Nephron progenitor cell (in vitro differentiated cells): ENCODE results near the gene RHBDL1.

ENCODE experiments used
- DNase-seq: peaks from one replicate; pipeline ENCODE4 v3.0.0; 2021
- H3K27ac Mint-ChIP-seq: 2 replicates; pipeline ENCODE4 v1.8.0; 2021; ENCODE audit warnings: mild to moderate bottlenecking, moderate library complexity, mixed read lengths
- H3K27me3 Mint-ChIP-seq: 2 replicates; pipeline ENCODE4 v1.8.0; 2021; ENCODE audit warnings: mild to moderate bottlenecking, low read depth, mixed read lengths; ENCODE audit not compliant: poor library complexity
- H3K36me3 Mint-ChIP-seq: 2 replicates; pipeline ENCODE4 v1.8.0; 2021; ENCODE audit warnings: low read depth, mixed read lengths
- H3K4me1 Mint-ChIP-seq: 2 replicates; pipeline ENCODE4 v1.8.0; 2021; ENCODE audit warnings: mixed read lengths
- H3K4me3 Mint-ChIP-seq: 2 replicates; pipeline ENCODE4 v1.8.0; 2021; ENCODE audit warnings: mild to moderate bottlenecking, moderate library complexity, mixed read lengths
- H3K9me3 Mint-ChIP-seq: 2 replicates; pipeline ENCODE4 v1.8.0; 2021; ENCODE audit warnings: mild to moderate bottlenecking, moderate library complexity, mixed read lengths
- TF ChIP-seq, protein P1 (sequence below): fragments of 200-600 bp; sonication (generic); IDR thresholded peaks from 2 replicates; pipeline ENCODE4 v1.5.0; 2021; ENCODE audit warnings: antibody characterized with exemption

The RHBDL1 gene

DNA sequence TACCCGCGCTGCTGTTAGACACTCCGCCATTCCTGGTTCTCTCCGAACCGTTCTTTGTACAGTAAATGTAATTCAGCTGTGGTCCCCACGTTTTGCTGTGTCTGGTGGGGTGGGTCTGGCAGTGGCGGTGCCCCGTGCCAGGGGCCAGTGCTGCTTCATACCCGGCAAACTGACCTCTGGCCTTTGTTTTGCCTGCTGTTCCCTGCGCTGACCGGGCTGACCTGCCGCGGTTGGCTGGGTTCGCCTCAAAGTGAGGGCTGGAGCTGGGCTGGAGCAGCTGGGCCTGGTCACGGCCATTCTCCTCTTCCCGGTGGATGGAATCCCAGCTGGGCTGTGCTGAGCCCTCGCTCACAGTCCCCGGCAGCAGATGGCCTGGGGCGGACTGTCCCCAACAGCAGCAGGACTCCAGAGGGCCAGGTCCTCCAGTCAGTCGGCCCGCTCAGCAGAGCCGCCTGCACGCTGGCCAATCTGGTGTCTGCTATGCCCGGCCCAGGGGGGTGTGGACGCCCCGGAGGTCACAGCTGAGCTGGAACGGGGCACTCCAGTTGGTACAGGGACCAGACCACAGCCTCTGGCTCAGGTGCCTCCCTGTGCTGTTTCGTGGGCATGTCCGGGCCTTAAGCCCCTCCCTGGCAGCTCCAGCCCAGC is 46.2 kb upstream of the RHBDL1 start:
- TF ChIP-seq, protein P1, sequence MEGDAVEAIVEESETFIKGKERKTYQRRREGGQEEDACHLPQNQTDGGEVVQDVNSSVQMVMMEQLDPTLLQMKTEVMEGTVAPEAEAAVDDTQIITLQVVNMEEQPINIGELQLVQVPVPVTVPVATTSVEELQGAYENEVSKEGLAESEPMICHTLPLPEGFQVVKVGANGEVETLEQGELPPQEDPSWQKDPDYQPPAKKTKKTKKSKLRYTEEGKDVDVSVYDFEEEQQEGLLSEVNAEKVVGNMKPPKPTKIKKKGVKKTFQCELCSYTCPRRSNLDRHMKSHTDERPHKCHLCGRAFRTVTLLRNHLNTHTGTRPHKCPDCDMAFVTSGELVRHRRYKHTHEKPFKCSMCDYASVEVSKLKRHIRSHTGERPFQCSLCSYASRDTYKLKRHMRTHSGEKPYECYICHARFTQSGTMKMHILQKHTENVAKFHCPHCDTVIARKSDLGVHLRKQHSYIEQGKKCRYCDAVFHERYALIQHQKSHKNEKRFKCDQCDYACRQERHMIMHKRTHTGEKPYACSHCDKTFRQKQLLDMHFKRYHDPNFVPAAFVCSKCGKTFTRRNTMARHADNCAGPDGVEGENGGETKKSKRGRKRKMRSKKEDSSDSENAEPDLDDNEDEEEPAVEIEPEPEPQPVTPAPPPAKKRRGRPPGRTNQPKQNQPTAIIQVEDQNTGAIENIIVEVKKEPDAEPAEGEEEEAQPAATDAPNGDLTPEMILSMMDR = no peak
- Mint-ChIP-seq H3K27me3 (peaks cover 3% of the 10 kb centered on the region), H3K4me1 (peaks cover 56% of the 10 kb centered on the region), H3K36me3 (peaks cover 11% of the 10 kb centered on the region), H3K9me3 (no peaks in the 10 kb centered on the region), H3K27ac (peak overlapping the region; percentile 99), H3K4me3 (peak overlapping the region; percentile 79)
- DNase-seq = peak; percentile 71

DNA sequence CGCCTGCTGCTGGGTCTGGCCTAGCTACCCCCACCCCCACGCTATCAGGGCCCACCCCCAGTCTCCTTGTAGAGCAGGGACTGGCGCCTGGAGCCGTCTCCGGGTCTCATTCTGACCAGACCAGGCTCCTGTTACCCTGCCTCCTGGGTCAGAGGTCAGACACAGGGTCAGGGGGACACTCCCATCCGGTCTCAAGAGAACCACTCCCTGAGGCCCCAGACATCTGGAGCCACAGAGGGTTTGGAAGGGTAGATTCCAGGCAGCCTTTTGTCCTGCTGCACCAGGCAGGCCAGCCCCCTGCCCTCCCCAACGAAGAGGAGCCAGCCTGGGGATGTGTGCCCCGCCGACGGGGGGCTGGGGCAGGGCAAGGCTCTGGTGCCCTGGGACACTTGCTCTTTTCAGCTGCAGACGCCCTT is 45.6 kb upstream of the RHBDL1 start:
- TF ChIP-seq, protein P1 = no peak
- Mint-ChIP-seq H3K9me3 (no peaks in the 10 kb centered on the region), H3K36me3 (peaks cover 11% of the 10 kb centered on the region), H3K4me3 (peak overlapping the region; percentile 72), H3K27ac (peak overlapping the region; percentile 99), H3K4me1 (peaks cover 56% of the 10 kb centered on the region), H3K27me3 (peaks cover 3% of the 10 kb centered on the region)
- DNase-seq = peak; percentile 81

DNA sequence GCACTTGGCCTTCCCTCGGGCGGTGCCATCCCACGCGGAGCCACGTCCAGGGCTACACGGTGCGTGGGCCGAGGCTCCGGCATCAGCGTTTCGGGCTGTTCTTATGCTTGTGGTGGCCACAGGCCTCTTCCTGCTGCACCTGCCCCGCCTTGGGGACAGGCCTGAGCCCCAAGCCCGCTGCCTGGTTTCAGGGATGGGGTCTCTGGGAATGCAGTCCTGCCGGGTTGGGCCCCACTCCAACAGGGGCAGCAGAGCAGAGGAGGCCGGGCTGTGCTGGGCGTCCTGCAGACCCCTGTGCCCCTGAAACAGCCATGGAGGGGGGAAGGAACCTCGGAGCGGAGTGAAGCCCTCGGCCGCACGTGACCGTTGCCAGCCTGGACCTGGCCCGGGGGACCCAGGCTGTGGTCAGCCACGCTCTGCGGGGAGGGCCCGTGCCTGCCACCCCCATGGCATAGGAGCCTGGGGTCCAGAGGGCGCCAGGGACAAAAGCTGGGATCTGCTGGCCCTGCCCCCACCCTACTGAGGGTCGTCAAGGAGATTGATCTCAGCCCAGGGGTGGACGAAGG is 45.1 kb upstream of the RHBDL1 start:
- H3K4me3 Mint-ChIP-seq = peak overlapping the region; percentile 86
- peak overlapping the region; percentile 99 for H3K27ac Mint-ChIP-seq
- H3K9me3 Mint-ChIP-seq = no peaks in the 10 kb centered on the region
- TF ChIP-seq, protein P1 = no peak
- H3K4me1 Mint-ChIP-seq = peaks cover 53% of the 10 kb centered on the region
- peak; percentile 57 for DNase-seq
- peaks cover 3% of the 10 kb centered on the region for H3K27me3 Mint-ChIP-seq
- peaks cover 11% of the 10 kb centered on the region for H3K36me3 Mint-ChIP-seq

DNA sequence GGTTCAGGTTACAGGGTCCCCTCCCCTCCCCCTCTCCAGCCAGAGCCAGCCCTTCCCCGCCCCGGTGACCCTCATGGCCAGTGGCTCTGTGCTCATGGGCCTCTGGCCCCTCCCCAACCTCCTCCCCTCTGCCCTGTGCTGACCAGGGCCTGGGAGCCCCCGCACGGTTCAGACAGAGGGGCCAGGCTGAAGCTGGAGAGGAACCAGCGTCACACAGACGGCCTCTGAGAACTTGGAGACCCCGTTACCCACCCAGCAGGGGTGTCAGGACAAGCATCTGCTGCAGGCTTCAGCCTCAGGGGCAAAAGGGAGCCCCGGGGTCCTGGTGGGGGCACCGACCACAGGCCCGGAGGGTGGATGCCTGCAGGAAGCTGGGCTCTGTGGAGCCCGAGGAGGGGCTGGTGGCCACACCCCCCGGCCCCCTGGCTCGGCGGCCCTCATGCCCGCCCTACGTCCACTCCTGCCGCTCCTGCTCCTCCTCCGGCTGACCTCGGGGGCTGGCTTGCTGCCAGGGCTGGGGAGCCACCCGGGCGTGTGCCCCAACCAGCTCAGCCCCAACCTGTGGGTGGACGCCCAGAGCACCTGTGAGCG is 44.6 kb upstream of the RHBDL1 start, which contains the start of gene WFIKKN1:
TSS of gene WFIKKN1 (plus strand) at position 171 of the 591 bp plus-strand sequence. CDS start at position 440, 269 bp downstream.
- Mint-ChIP-seq H3K27ac (peak within 1 kb of the TSS; percentile 99), H3K4me3 (peak within 1 kb of the TSS; percentile 86), H3K27me3 (peaks cover 3% of the 10 kb centered on the region), H3K4me1 (peaks cover 51% of the 10 kb centered on the region), H3K9me3 (no peaks in the 10 kb centered on the region), H3K36me3 (peaks cover 11% of the 10 kb centered on the region)
- peak; percentile 91 for DNase-seq
- TF ChIP-seq, protein P1 = no peak

DNA sequence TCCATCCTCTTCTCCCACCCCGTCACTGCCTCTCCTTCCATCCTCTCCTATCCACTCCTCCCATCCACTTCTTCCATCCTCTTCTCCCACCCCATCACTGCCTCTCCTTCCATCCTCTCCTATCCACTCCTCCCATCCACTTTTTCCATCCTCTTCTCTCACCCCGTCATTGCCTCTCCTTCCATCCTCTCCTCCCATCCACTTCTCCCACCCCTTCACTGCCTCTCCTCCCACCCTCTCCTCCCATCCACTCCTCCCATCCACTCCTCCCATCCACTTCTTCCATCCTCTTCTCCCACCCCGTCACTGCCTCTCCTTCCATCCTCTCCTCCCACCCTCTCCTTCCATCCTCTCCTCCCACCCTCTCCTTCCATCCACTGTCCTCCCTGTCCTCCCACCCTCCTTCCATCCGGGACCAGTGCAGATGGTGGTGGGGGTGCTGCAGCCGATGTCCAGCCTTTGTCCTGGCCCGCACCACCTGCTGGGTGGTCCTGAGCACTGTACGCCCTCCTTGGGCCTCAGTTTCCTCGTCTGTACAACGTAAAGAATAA is 43.6 kb upstream of the RHBDL1 start:
- Mint-ChIP-seq H3K27ac (no peak overlapping the region), H3K4me3 (peak overlapping the region; percentile 86), H3K9me3 (no peaks in the 10 kb centered on the region), H3K36me3 (peaks cover 5% of the 10 kb centered on the region), H3K4me1 (peaks cover 45% of the 10 kb centered on the region), H3K27me3 (peaks cover 6% of the 10 kb centered on the region)
- TF ChIP-seq, protein P1 = no peak
- DNase-seq = no peak
